ENCODE results near the gene CHRM2. TPM values are rescaled to one million over a fixed set of nuclear protein-coding genes. Genes with fewer than 3 reads are reported as not detected.

CHRM2 gene
- total and polyA plus RNA-seq, 2 experiments from 2014 or later: 0.21 to 0.35 TPM

DNA sequence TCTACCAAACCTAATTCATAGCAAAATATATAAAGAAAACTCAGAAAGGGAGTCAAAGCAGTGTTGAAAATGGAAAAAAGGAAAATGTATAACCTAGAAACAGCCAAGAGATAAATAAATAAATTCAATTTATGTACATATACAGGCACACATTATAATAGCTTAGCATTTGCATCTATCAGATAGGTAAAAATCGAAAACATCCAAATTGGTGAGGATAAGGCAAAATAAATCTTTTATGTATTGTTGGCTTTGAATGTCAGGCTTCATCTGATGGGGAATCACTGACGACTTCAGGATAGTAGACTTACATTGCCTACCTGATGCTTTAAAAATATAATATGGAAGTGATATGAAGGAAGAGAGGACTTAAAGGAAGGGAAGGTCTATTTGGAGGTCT, 20.6 kb upstream of the CHRM2 start:
- H3K27me3 Mint-ChIP-seq (ENCODE audit: insufficient read depth, low read depth, poor library complexity): no peaks in the 10 kb centered on the region
- H3K4me2 ChIP-seq: no peak overlapping the region
- ATAC-seq: no peak
- no peak overlapping the region for H2AFZ ChIP-seq
- no peak overlapping the region for H3K4me3 ChIP-seq
- H3F3A ChIP-seq (replicated peaks; ENCODE audit: low read depth): no peaks in the 10 kb centered on the region
- no peak overlapping the region for H3K4me3 Mint-ChIP-seq
- H3K4me1 ChIP-seq (ENCODE audit: insufficient read depth): no peaks in the 10 kb centered on the region
- no peaks in the 10 kb centered on the region for H3K36me3 ChIP-seq (ENCODE audit: insufficient read depth)
- H3K27ac ChIP-seq (ENCODE audit: low read depth): no peak overlapping the region
- H3K9me3 Mint-ChIP-seq: no peaks in the 10 kb centered on the region
- no peak for TF ChIP-seq EZH2 (IDR thresholded peaks at IDR 0.05; ENCODE audit: low read depth, unreplicated experiment)
- no peak for TF ChIP-seq ZNF462 (CRISPR knock-in tag; IDR thresholded peaks at IDR 0.05)
- no peak for TF ChIP-seq POLR2AphosphoS5 (IDR thresholded peaks at IDR 0.05; ENCODE audit: low read depth)
- TF ChIP-seq, protein P1, sequence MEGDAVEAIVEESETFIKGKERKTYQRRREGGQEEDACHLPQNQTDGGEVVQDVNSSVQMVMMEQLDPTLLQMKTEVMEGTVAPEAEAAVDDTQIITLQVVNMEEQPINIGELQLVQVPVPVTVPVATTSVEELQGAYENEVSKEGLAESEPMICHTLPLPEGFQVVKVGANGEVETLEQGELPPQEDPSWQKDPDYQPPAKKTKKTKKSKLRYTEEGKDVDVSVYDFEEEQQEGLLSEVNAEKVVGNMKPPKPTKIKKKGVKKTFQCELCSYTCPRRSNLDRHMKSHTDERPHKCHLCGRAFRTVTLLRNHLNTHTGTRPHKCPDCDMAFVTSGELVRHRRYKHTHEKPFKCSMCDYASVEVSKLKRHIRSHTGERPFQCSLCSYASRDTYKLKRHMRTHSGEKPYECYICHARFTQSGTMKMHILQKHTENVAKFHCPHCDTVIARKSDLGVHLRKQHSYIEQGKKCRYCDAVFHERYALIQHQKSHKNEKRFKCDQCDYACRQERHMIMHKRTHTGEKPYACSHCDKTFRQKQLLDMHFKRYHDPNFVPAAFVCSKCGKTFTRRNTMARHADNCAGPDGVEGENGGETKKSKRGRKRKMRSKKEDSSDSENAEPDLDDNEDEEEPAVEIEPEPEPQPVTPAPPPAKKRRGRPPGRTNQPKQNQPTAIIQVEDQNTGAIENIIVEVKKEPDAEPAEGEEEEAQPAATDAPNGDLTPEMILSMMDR (conservative IDR thresholded peaks at IDR 0.05; ENCODE audit: low read depth in 2 of 2): no peak
- TF ChIP-seq, protein P2, sequence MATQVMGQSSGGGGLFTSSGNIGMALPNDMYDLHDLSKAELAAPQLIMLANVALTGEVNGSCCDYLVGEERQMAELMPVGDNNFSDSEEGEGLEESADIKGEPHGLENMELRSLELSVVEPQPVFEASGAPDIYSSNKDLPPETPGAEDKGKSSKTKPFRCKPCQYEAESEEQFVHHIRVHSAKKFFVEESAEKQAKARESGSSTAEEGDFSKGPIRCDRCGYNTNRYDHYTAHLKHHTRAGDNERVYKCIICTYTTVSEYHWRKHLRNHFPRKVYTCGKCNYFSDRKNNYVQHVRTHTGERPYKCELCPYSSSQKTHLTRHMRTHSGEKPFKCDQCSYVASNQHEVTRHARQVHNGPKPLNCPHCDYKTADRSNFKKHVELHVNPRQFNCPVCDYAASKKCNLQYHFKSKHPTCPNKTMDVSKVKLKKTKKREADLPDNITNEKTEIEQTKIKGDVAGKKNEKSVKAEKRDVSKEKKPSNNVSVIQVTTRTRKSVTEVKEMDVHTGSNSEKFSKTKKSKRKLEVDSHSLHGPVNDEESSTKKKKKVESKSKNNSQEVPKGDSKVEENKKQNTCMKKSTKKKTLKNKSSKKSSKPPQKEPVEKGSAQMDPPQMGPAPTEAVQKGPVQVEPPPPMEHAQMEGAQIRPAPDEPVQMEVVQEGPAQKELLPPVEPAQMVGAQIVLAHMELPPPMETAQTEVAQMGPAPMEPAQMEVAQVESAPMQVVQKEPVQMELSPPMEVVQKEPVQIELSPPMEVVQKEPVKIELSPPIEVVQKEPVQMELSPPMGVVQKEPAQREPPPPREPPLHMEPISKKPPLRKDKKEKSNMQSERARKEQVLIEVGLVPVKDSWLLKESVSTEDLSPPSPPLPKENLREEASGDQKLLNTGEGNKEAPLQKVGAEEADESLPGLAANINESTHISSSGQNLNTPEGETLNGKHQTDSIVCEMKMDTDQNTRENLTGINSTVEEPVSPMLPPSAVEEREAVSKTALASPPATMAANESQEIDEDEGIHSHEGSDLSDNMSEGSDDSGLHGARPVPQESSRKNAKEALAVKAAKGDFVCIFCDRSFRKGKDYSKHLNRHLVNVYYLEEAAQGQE (IDR thresholded peaks at IDR 0.05; ENCODE audit: unreplicated experiment): no peak
- TF ChIP-seq, protein P3, sequence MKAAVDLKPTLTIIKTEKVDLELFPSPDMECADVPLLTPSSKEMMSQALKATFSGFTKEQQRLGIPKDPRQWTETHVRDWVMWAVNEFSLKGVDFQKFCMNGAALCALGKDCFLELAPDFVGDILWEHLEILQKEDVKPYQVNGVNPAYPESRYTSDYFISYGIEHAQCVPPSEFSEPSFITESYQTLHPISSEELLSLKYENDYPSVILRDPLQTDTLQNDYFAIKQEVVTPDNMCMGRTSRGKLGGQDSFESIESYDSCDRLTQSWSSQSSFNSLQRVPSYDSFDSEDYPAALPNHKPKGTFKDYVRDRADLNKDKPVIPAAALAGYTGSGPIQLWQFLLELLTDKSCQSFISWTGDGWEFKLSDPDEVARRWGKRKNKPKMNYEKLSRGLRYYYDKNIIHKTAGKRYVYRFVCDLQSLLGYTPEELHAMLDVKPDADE (IDR thresholded peaks at IDR 0.05): no peak
- TF ChIP-seq JUNB (IDR thresholded peaks at IDR 0.05; ENCODE audit: unreplicated experiment): no peak
- no peak for TF ChIP-seq NANOG (IDR thresholded peaks at IDR 0.05; ENCODE audit: borderline replicate concordance)
- no peak for TF ChIP-seq CREB1 (CRISPR knock-in tag; IDR thresholded peaks at IDR 0.05; ENCODE audit: low read depth)
- no peak for TF ChIP-seq ZNF331 (CRISPR knock-in tag; IDR thresholded peaks at IDR 0.05; ENCODE audit: low read depth)
- TF ChIP-seq EZH2phosphoT487 (IDR thresholded peaks at IDR 0.05; ENCODE audit: unreplicated experiment): no peak
- no peak for TF ChIP-seq STAT1 (IDR thresholded peaks at IDR 0.05; ENCODE audit: unreplicated experiment)
- no peak for TF ChIP-seq ZNF114 (CRISPR knock-in tag; IDR thresholded peaks at IDR 0.05)
- no peaks in the 10 kb centered on the region for H3K36me3 Mint-ChIP-seq (ENCODE audit: low read depth)
- no peaks in the 10 kb centered on the region for H3K79me2 ChIP-seq (replicated peaks; ENCODE audit: insufficient read depth)
- no peaks in the 10 kb centered on the region for H3K27me3 ChIP-seq (ENCODE audit: insufficient read depth)
- no peak overlapping the region for H3K27ac Mint-ChIP-seq
- H3K9me2 ChIP-seq (ENCODE audit: insufficient read depth): no peaks in the 10 kb centered on the region
- no peaks in the 10 kb centered on the region for H3K4me1 Mint-ChIP-seq
- no peak for DNase-seq (ENCODE audit: low spot score)
- no peaks in the 10 kb centered on the region for H4K20me1 ChIP-seq (replicated peaks; ENCODE audit: insufficient read depth)
